Esophagus squamous epithelium (tissue), 5 donors: ENCODE measurements around the gene BACE1-AS. TPM values are rescaled to one million over a fixed set of nuclear protein-coding genes. Genes with fewer than 3 reads are reported as not detected.
"Not testable (repeated sequence)": the region's sequence is repeated elsewhere in the genome, so short reads cannot be mapped to it uniquely, and the experiment has no call there.

ENCODE experiments used
- DNase-seq: peaks from one replicate; lab custom pipeline; 2025; lab: John Stamatoyannopoulos, UW
- H3K27ac ChIP-seq, 4 donors: fragments of 200-600 bp; sonication (generic); one replicate each; pipeline ENCODE4 v1.5.1; 2016 to 2019; ENCODE audit warnings: mild to moderate bottlenecking in 1 of 4
- H3K27me3 ChIP-seq, 4 donors: fragments of 200-600 bp; sonication (generic); 1 replicate in 3 of 4; 2 replicates in 1 of 4; pipeline versions ENCODE4 v1.5.1 to v1.6.0; 2017 to 2021; ENCODE audit warnings: antibody characterized with exemption in 1 of 4
- H3K36me3 ChIP-seq, 3 donors: fragments of 200-600 bp; sonication (generic); one replicate each; pipeline ENCODE4 v1.5.1; 2016 to 2019
- H3K4me1 ChIP-seq, 3 donors: fragments of 200-600 bp; sonication (generic); one replicate each; pipeline ENCODE4 v1.5.1; 2017 to 2019
- H3K4me3 ChIP-seq, 4 donors: fragments of 200-600 bp; sonication (generic); 1 replicate in 3 of 4; 2 replicates in 1 of 4; pipeline ENCODE4 v1.5.1; 2016 to 2019; ENCODE audit warnings: mild to moderate bottlenecking in 2 of 4, moderate library complexity in 1 of 4
- H3K9me3 ChIP-seq, 3 donors: fragments of 200-600 bp; sonication (generic); one replicate each; pipeline ENCODE4 v1.5.1; 2016 to 2019
- POLR2A ChIP-seq, 4 donors: fragments of 450-650 bp; IDR thresholded peaks; one replicate each; pipeline ENCODE4 v1.6.1; 2017; ENCODE audit warnings: antibody characterized with exemption in 4 of 4, mild to moderate bottlenecking in 4 of 4, moderate library complexity in 3 of 4
- WGBS, 2 donors: methylation state at CpG; one replicate each; pipeline ENCODE4 v1.1.5; 2018; 5-methylcytosine and 5-hydroxymethylcytosine counted together
- intact Hi-C: fragments of 100-400 bp; cut with DNase I; formaldehyde crosslinking; loops from one replicate; pipeline ENCODE4 v1.15.0; 2022
- total RNA-seq, 4 donors: library from RNA; depleted of rRNA; stranded (reverse); fragments of >200 nt; gene quantifications; one replicate each; pipeline ENCODE4 v1.1.0, GENCODE V29; 2016
- TF ChIP-seq, protein P1 (sequence below), 6 experiments: fragments of 450-650 bp in 4 of 6; fragments of 200-600 bp in 2 of 6; sonication (generic) in 2 of 6; IDR thresholded peaks; one replicate each; pipeline ENCODE4 v1.5.1; 2016 to 2019; ENCODE audit warnings: antibody characterized with exemption in 6 of 6, mild to moderate bottlenecking in 4 of 6, moderate library complexity in 4 of 6
- donor health status: DM: yes; HTN: yes; CAD: no.

Gene BACE1-AS
- total RNA-seq, 4 donors from 2014 or later: 2.0 to 5.7 (median 3.6) TPM

GRCh38 chr11:117316197-117316961, 25.2 kb downstream of the BACE1-AS start, which contains the start of gene BACE1:
BACE1 (minus strand) TSS chr11:117316256; CDS start chr11:117315795, 461 bp downstream.
- TF ChIP-seq POLR2A (IDR thresholded peaks at IDR 0.05): peak in 1 of 4 donors; percentile 13
- TF ChIP-seq, protein P1, sequence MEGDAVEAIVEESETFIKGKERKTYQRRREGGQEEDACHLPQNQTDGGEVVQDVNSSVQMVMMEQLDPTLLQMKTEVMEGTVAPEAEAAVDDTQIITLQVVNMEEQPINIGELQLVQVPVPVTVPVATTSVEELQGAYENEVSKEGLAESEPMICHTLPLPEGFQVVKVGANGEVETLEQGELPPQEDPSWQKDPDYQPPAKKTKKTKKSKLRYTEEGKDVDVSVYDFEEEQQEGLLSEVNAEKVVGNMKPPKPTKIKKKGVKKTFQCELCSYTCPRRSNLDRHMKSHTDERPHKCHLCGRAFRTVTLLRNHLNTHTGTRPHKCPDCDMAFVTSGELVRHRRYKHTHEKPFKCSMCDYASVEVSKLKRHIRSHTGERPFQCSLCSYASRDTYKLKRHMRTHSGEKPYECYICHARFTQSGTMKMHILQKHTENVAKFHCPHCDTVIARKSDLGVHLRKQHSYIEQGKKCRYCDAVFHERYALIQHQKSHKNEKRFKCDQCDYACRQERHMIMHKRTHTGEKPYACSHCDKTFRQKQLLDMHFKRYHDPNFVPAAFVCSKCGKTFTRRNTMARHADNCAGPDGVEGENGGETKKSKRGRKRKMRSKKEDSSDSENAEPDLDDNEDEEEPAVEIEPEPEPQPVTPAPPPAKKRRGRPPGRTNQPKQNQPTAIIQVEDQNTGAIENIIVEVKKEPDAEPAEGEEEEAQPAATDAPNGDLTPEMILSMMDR (IDR thresholded peaks at IDR 0.05): peak in 4 of 6 experiments; percentile 4 to 33 (median 16)
- Histone ChIP-seq H3K27me3 (no peaks in the 10 kb centered on the region), H3K9me3 (no peaks in the 10 kb centered on the region), H3K27ac (peak within 1 kb of the TSS; percentile 55 to 78 (median 68)), H3K4me3 (peak within 1 kb of the TSS; percentile 66 to 90 (median 85)), H3K36me3 (no peaks in the 10 kb centered on the region), H3K4me1 (peaks cover 13 to 40% (median 18%) of the 10 kb centered on the region in 3 donors)
- DNase-seq: no peak
- intact Hi-C loops: no loop called here
- 5 to 24% methylated on average over 11 to 19 of the region's 29 CpGs for WGBS, 2 donors

GRCh38 chr11:117318738-117319137, 27.6 kb downstream of the BACE1-AS start:
- Histone ChIP-seq H3K4me1 (peaks cover 13 to 34% (median 18%) of the 10 kb centered on the region in 3 donors), H3K9me3 (no peaks in the 10 kb centered on the region), H3K27me3 (no peaks in the 10 kb centered on the region), H3K4me3 (no peak overlapping the region), H3K36me3 (no peaks in the 10 kb centered on the region), H3K27ac (no peak overlapping the region)
- intact Hi-C loops: no loop called here
- WGBS, 2 donors: 80 to 81% methylated on average over 7 of the region's 7 CpGs
- TF ChIP-seq POLR2A (IDR thresholded peaks at IDR 0.05): no peak
- TF ChIP-seq, protein P1 (IDR thresholded peaks at IDR 0.05): no peak
- DNase-seq: no peak

- no peak overlapping the region for H3K4me3 ChIP-seq
- no peaks in the 10 kb centered on the region for H3K9me3 ChIP-seq
- no peak for DNase-seq
- H3K27me3 ChIP-seq: no peaks in the 10 kb centered on the region
- H3K36me3 ChIP-seq: no peaks in the 10 kb centered on the region
- no peak overlapping the region for H3K27ac ChIP-seq
- intact Hi-C loops: no loop called here
- H3K4me1 ChIP-seq: peaks cover 12 to 28% (median 18%) of the 10 kb centered on the region in 3 donors
- TF ChIP-seq, protein P1 (IDR thresholded peaks at IDR 0.05): no peak
- TF ChIP-seq POLR2A (IDR thresholded peaks at IDR 0.05): no peak
- 67 to 78% methylated on average over 5 of the region's 5 CpGs for WGBS, 2 donors
Observed at GRCh38 chr11:117319214-117319840, 28.2 kb downstream of the BACE1-AS start.

- H3K9me3 ChIP-seq, H3K36me3 ChIP-seq, H3K27me3 ChIP-seq, DNase-seq, intact Hi-C loops: not testable (repeated sequence)
- WGBS, 2 donors: 11 to 12% methylated on average over 5 of the region's 5 CpGs
- Histone ChIP-seq H3K27ac (peak overlapping the region in 3 of 4 donors; percentile 86 to 96 (median 95)), H3K4me1 (peaks cover 7 to 24% (median 11%) of the 10 kb centered on the region in 3 donors), H3K4me3 (peak overlapping the region; percentile 45 to 89 (median 64))
Observed at GRCh38 chr11:117327255-117327566, 36.1 kb downstream of the BACE1-AS start.

DNA sequence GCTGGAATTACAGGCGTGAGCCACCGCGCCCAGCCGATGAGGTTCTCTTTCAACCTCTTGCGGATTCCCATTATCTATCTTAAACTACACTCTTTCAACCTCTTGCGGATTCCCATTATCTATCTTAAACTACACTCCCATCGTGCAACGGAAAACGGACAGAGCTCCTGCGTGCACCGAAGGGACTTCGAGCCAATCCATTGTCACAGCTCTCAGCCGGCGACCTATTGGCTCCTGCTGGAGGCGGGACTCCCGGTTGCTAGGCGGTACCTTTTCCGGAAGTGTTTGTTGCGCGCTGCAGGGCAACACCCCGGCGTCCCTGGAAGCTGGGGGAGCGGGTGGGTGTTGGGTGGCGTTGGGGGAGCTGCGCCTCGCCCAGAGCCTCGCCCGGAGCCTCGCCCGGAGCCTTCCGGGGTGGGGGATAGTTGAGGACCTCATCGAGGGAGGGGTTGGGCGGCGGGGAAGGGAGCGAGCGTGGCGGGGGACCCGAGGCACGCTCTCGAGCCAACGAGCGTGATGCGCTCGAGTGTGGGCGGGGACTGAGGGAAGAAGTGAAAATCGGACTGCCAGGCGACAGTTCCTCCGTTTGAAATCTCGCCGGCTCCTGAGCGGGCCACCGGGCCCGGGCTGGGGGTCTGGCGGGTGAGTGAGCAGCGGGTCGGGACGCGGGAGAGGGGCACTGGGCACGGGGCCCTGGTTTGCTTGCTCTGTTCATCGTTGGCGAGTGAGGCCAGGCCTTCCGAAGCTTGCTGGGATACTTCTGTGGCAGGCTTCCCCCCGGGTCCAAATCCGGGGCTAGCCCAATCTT, 36.6 kb downstream of the BACE1-AS start, which contains the start of gene CEP164:
Gene CEP164 (plus strand): TSS at position 288 of the 808 bp plus-strand sequence. CDS start 10,733 bp downstream, outside the sequence.
- DNase-seq: peak; percentile 85
- H3K9me3 ChIP-seq: no peaks in the 10 kb centered on the region
- H3K36me3 ChIP-seq: no peaks in the 10 kb centered on the region
- H3K27ac ChIP-seq: peak within 1 kb of the TSS; percentile 79 to 96 (median 90)
- TF ChIP-seq POLR2A (IDR thresholded peaks at IDR 0.05): peak in 2 of 4 donors; percentile 44 to 59
- TF ChIP-seq, protein P1 (IDR thresholded peaks at IDR 0.05): peak in 1 of 6 experiments; percentile 4
- H3K4me3 ChIP-seq: peak within 1 kb of the TSS; percentile 45 to 89 (median 64)
- no peaks in the 10 kb centered on the region for H3K27me3 ChIP-seq
- intact Hi-C loops: no loop called here
- WGBS, 2 donors: 0% methylated on average over 23 to 42 of the region's 64 CpGs
- peaks cover 7 to 24% (median 11%) of the 10 kb centered on the region in 3 donors for H3K4me1 ChIP-seq
